Progenitor cell of endocrine pancreas (in vitro differentiated cells): ENCODE results near the gene NRG2. TPM values are rescaled to one million over a fixed set of nuclear protein-coding genes. Genes with fewer than 3 reads are reported as not detected.

Experiments
- DNase-seq: peaks from one replicate; pipeline ENCODE4 v3.0.0; 2021; ENCODE audit warnings: low spot score; ENCODE audit not compliant: unreplicated experiment
- H3K27ac Mint-ChIP-seq: 2 replicates; pipeline ENCODE4 v1.8.0; 2021; ENCODE audit warnings: mild to moderate bottlenecking, moderate library complexity, mixed read lengths
- H3K27me3 Mint-ChIP-seq: 2 replicates; pipeline ENCODE4 v1.8.0; 2021; ENCODE audit warnings: mixed read lengths
- H3K36me3 Mint-ChIP-seq: 2 replicates; pipeline ENCODE4 v1.8.0; 2022; ENCODE audit warnings: mixed read lengths; ENCODE audit not compliant: insufficient read depth
- H3K4me1 Mint-ChIP-seq: 2 replicates; pipeline ENCODE4 v1.8.0; 2021; ENCODE audit warnings: low read depth, mixed read lengths
- H3K4me3 Mint-ChIP-seq: 2 replicates; pipeline ENCODE4 v1.8.0; 2021; ENCODE audit warnings: low read depth, mild to moderate bottlenecking, moderate library complexity, mixed read lengths
- H3K9me3 Mint-ChIP-seq: 2 replicates; pipeline ENCODE4 v1.8.0; 2021; ENCODE audit warnings: low read depth, mixed read lengths
- CTCF ChIP-seq: fragments of 200-600 bp; sonication (generic); IDR thresholded peaks from one replicate; pipeline ENCODE4 v1.5.0; 2021; ENCODE audit warnings: antibody characterized with exemption, mild to moderate bottlenecking; ENCODE audit not compliant: unreplicated experiment
- total RNA-seq: library from RNA; stranded (reverse); gene quantifications from 2 replicates; pipeline ENCODE4 v1.2.1, GENCODE V29; 2021

The NRG2 gene
- total RNA-seq, 1 donor from 2014 or later: 5.5 TPM

GRCh38 chr5:140037012-140037411 lies 6.1 kb downstream of the NRG2 start:
- H3K27ac Mint-ChIP-seq: no peak overlapping the region
- DNase-seq: no peak
- peaks cover 7% of the 10 kb centered on the region for H3K27me3 Mint-ChIP-seq
- no peak for TF ChIP-seq CTCF
- peaks cover 3% of the 10 kb centered on the region for H3K36me3 Mint-ChIP-seq
- peaks cover 56% of the 10 kb centered on the region for H3K4me1 Mint-ChIP-seq
- no peak overlapping the region for H3K4me3 Mint-ChIP-seq
- H3K9me3 Mint-ChIP-seq: peaks cover 5% of the 10 kb centered on the region

GRCh38 chr5:140035881-140036280 lies 7.2 kb downstream of the NRG2 start:
- Mint-ChIP-seq H3K36me3 (peaks cover 3% of the 10 kb centered on the region), H3K27me3 (no peaks in the 10 kb centered on the region), H3K9me3 (peaks cover 5% of the 10 kb centered on the region), H3K27ac (no peak overlapping the region), H3K4me3 (no peak overlapping the region), H3K4me1 (peaks cover 56% of the 10 kb centered on the region)
- no peak for DNase-seq
- no peak for TF ChIP-seq CTCF

- H3K9me3 Mint-ChIP-seq: peaks cover 5% of the 10 kb centered on the region
- TF ChIP-seq CTCF: no peak
- H3K27ac Mint-ChIP-seq: peak overlapping the region; percentile 77
- H3K36me3 Mint-ChIP-seq: peaks cover 3% of the 10 kb centered on the region
- no peak overlapping the region for H3K4me3 Mint-ChIP-seq
- no peak for DNase-seq
- peaks cover 52% of the 10 kb centered on the region for H3K4me1 Mint-ChIP-seq
- H3K27me3 Mint-ChIP-seq: no peaks in the 10 kb centered on the region
These were observed 9.9 kb downstream of the NRG2 start for GRCh38 chr5:140033037-140033760.

GRCh38 chr5:140032296-140032695 lies 10.8 kb downstream of the NRG2 start:
- DNase-seq: no peak
- TF ChIP-seq CTCF: no peak
- Mint-ChIP-seq H3K9me3 (peaks cover 5% of the 10 kb centered on the region), H3K36me3 (peaks cover 3% of the 10 kb centered on the region), H3K27me3 (no peaks in the 10 kb centered on the region), H3K4me1 (peaks cover 49% of the 10 kb centered on the region), H3K4me3 (no peak overlapping the region), H3K27ac (no peak overlapping the region)

- Mint-ChIP-seq H3K27me3 (no peaks in the 10 kb centered on the region), H3K27ac (no peak overlapping the region), H3K4me3 (no peak overlapping the region), H3K4me1 (peaks cover 34% of the 10 kb centered on the region), H3K9me3 (no peaks in the 10 kb centered on the region), H3K36me3 (no peaks in the 10 kb centered on the region)
- no peak for TF ChIP-seq CTCF
- no peak for DNase-seq
These were observed 15.3 kb downstream of the NRG2 start for GRCh38 chr5:140027807-140028206.
